ENCODE results near the gene POU3F2.

The POU3F2 gene

DNA sequence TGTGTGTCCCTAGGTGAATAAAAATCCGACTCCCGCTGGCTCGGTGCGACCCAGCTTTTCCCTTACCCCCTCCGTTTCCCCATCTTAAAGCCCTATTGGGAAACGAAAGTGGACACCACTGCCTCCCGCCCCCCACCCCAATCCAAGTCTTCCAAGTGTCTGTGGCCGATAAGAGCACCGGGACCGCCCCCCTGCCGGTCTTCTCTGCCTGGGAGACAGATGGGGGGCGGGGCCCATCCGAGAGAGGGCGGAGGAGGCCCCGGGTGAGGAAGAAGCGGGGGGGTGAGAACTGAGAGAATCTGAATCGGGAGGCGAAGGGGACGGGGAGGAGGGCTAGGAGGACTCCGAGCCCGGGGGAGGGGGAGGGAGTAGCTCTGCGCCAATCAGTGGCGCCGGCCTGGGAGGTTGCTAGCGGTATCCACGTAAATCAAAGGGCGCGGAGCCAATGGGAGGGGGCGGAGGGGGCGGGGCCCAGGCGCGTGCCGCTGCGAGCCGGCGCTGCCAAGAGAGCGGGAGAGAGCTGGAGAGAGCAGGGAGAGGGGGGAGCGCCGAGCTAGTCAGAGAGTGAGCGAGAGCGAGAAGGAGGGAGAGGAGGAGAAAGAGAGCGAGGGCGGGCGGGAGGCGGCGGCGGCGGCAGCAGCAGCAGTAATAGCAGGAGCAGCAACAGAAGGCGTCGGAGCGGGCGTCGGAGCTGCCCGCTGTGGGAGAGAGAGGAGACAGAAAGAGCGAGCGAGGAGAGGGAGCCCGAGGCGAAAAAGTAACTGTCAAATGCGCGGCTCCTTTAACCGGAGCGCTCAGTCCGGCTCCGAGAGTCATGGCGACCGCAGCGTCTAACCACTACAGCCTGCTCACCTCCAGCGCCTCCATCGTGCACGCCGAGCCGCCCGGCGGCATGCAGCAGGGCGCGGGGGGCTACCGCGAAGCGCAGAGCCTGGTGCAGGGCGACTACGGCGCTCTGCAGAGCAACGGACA is at the start of gene POU3F2:
POU3F2 (plus strand) TSS at position 515 of the 972 bp plus-strand sequence; CDS start at position 815, 300 bp downstream.
- TF ChIP-seq, protein P1, sequence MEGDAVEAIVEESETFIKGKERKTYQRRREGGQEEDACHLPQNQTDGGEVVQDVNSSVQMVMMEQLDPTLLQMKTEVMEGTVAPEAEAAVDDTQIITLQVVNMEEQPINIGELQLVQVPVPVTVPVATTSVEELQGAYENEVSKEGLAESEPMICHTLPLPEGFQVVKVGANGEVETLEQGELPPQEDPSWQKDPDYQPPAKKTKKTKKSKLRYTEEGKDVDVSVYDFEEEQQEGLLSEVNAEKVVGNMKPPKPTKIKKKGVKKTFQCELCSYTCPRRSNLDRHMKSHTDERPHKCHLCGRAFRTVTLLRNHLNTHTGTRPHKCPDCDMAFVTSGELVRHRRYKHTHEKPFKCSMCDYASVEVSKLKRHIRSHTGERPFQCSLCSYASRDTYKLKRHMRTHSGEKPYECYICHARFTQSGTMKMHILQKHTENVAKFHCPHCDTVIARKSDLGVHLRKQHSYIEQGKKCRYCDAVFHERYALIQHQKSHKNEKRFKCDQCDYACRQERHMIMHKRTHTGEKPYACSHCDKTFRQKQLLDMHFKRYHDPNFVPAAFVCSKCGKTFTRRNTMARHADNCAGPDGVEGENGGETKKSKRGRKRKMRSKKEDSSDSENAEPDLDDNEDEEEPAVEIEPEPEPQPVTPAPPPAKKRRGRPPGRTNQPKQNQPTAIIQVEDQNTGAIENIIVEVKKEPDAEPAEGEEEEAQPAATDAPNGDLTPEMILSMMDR (IDR thresholded peaks at IDR 0.05; ENCODE audit: low read depth, low read length) = no peak
- TF ChIP-seq, protein P2, sequence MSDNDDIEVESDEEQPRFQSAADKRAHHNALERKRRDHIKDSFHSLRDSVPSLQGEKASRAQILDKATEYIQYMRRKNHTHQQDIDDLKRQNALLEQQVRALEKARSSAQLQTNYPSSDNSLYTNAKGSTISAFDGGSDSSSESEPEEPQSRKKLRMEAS (IDR thresholded peaks at IDR 0.05; ENCODE audit: low read depth, low read length) = no peak
- TF ChIP-seq MYC (IDR thresholded peaks at IDR 0.05; ENCODE audit: low read depth, low read length) (no peak), POLR2A (IDR thresholded peaks at IDR 0.05; ENCODE audit: extremely low read depth, insufficient read length) (no peak)
- no peak within 1 kb of the TSS for H3K4me3 ChIP-seq (ENCODE audit: low read depth, low read length)

DNA sequence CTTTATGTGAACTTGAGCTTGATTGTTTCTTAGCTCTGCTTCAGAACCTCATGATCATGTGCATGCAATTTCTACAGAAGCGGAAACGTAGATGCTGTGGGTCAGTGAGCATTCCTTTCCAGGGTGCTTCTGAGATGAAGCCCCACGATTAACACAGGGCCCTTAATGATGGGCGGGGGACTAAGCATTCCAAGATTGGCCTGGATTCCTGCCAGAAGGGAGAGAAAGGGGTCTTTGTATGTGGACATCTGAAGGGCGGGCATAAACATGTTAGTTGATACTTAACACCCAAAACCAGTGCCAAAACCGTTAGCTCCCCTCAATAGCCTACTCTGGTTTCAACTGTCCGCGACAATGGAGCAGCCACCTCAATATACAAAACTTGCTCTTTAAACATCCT is 46.9 kb upstream of the POU3F2 start:
- no peak overlapping the region for H3K4me3 ChIP-seq (ENCODE audit: low read depth, low read length)
- DNase-seq (ENCODE audit: low read depth) = no peak
- TF ChIP-seq, protein P1 (IDR thresholded peaks at IDR 0.05; ENCODE audit: low read depth, low read length) = no peak
- TF ChIP-seq MYC (IDR thresholded peaks at IDR 0.05; ENCODE audit: low read depth, low read length) (no peak), POLR2A (IDR thresholded peaks at IDR 0.05; ENCODE audit: extremely low read depth, insufficient read length) (no peak)
- TF ChIP-seq, protein P2 (IDR thresholded peaks at IDR 0.05; ENCODE audit: low read depth, low read length) = no peak

More for the DNA sequence above, at the start of gene POU3F2:
- peak; percentile 60 for DNase-seq (ENCODE audit: low read depth)

DNA sequence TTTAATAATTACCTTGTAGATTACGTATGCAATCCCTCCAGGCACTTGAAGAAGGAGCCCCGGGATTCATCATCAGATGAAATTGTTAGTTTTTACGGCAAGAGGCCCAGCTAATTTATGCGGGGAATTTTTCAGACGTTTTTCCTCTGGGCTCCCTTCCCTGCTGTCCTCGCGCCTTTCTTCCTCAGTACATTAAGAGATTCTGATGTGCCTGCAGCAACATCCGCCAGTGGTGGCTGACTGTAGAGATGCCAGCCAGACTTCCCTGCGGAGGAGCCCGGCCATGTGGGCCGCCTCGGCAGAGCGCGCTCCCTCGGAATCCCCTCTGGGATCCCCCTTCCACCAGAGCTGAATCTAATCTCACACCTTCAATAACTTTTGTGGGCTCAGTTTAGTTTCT is 46.4 kb upstream of the POU3F2 start:
- H3K4me3 ChIP-seq (ENCODE audit: low read depth, low read length) = no peak overlapping the region
- no peak for DNase-seq (ENCODE audit: low read depth)
- TF ChIP-seq POLR2A (IDR thresholded peaks at IDR 0.05; ENCODE audit: extremely low read depth, insufficient read length) (no peak), MYC (IDR thresholded peaks at IDR 0.05; ENCODE audit: low read depth, low read length) (no peak)
- TF ChIP-seq, protein P1 (IDR thresholded peaks at IDR 0.05; ENCODE audit: low read depth, low read length) = no peak
- TF ChIP-seq, protein P2 (IDR thresholded peaks at IDR 0.05; ENCODE audit: low read depth, low read length) = no peak

DNA sequence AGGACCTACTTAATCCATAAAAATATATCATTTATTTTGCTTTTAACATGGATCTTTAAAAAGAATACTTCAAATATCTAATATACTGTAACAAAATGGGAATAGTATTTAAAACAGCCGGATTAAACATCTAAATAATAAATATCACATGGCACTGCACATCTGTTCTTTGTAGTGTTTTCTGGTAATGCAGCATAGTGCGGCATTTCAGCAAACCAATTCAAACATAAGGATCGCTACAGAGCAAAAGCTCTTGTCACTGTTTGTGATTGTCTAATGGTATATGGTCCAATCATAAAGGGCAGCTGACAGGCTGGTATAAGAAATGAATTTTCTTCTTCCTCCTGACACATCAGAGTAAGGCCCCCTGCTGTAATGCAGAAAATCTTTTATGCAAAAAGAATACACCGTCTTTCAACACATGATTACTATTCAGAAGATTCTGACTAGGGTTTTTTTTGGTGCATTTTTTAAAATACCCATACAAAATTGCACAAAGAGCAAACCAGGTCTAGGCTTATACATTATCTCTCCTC is 40.0 kb upstream of the POU3F2 start:
- no peak overlapping the region for H3K4me3 ChIP-seq (ENCODE audit: low read depth, low read length)
- TF ChIP-seq, protein P2 (IDR thresholded peaks at IDR 0.05; ENCODE audit: low read depth, low read length) = no peak
- TF ChIP-seq, protein P1 (IDR thresholded peaks at IDR 0.05; ENCODE audit: low read depth, low read length) = no peak
- no peak for TF ChIP-seq POLR2A (IDR thresholded peaks at IDR 0.05; ENCODE audit: extremely low read depth, insufficient read length)
- no peak for TF ChIP-seq MYC (IDR thresholded peaks at IDR 0.05; ENCODE audit: low read depth, low read length)
- no peak for DNase-seq (ENCODE audit: low read depth)

DNA sequence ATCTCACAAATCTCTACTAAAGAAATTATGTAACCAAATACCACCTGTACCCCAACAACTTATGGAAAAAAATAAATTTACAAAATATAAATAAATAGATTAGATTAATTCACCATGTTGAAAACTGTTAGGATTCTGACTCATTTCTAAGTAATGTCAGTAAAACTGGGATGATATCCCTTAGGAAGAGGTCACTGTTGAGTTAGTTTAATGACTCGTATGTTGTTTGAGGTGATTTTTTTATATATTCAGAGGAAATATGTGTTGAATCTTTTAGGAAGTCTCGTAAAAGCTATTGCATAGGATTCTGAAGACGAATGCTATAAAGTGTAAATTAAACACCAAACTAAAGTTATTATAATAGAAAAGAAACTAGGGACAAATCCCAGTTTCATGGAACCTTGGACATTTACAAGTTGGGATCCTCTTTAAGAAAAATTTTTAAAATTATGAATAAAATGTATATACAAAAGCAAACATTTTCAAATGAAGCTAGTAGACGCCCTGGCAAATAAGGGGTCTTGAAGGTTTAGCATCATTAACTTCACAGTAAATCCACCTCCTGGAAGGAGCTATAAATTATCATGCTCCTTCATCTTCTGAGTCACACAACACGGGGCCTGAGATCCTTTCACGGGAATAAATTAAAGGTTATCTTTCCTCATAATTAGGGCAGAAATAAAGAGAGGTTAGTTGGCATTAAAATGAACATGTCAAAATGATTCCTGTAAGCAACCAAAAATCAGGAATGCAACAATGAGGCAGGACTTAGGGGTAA is 37.0 kb upstream of the POU3F2 start:
- no peak for DNase-seq (ENCODE audit: low read depth)
- TF ChIP-seq, protein P2 (IDR thresholded peaks at IDR 0.05; ENCODE audit: low read depth, low read length) = no peak
- TF ChIP-seq POLR2A (IDR thresholded peaks at IDR 0.05; ENCODE audit: extremely low read depth, insufficient read length) (no peak), MYC (IDR thresholded peaks at IDR 0.05; ENCODE audit: low read depth, low read length) (no peak)
- TF ChIP-seq, protein P1 (IDR thresholded peaks at IDR 0.05; ENCODE audit: low read depth, low read length) = no peak
- H3K4me3 ChIP-seq (ENCODE audit: low read depth, low read length) = no peak overlapping the region

All from NB4 (cell line).